Chondrocyte (in vitro differentiated cells): ENCODE data around the gene SPTSSB. TPM values are rescaled to one million over a fixed set of nuclear protein-coding genes. Genes with fewer than 3 reads are reported as not detected.

ENCODE experiments used
- DNase-seq: peaks from one replicate; pipeline ENCODE4 v3.0.0; 2021; ENCODE audit warnings: mixed read lengths, low spot score
- H3K27ac Mint-ChIP-seq: one replicate; pipeline ENCODE4 v1.8.0; 2021; ENCODE audit warnings: mild to moderate bottlenecking, moderate library complexity, mixed read lengths; ENCODE audit not compliant: unreplicated experiment
- H3K27me3 Mint-ChIP-seq: 2 replicates; pipeline ENCODE4 v1.8.0; 2021; ENCODE audit warnings: low read depth, mixed read lengths
- H3K36me3 Mint-ChIP-seq: 2 replicates; pipeline ENCODE4 v1.8.0; 2021; ENCODE audit warnings: low read depth, mixed read lengths
- H3K4me1 Mint-ChIP-seq: 2 replicates; pipeline ENCODE4 v1.8.0; 2021; ENCODE audit warnings: low read depth, mild to moderate bottlenecking, mixed read lengths
- H3K4me3 Mint-ChIP-seq: one replicate; pipeline ENCODE4 v1.8.0; 2021; ENCODE audit warnings: mild to moderate bottlenecking, moderate library complexity, mixed read lengths; ENCODE audit not compliant: unreplicated experiment
- H3K9me3 Mint-ChIP-seq: 2 replicates; pipeline ENCODE4 v1.8.0; 2021; ENCODE audit warnings: low read depth, mixed read lengths
- CTCF ChIP-seq: fragments of 200-600 bp; sonication (generic); IDR thresholded peaks from 2 replicates; pipeline ENCODE4 v1.5.0; 2021; ENCODE audit warnings: antibody characterized with exemption, mild to moderate bottlenecking, moderate library complexity
- total RNA-seq: library from RNA; stranded (reverse); gene quantifications from 3 replicates; pipeline ENCODE4 v1.2.1, GENCODE V29; 2021

The SPTSSB gene
- total RNA-seq, 1 donor from 2014 or later, result not detected

- Mint-ChIP-seq H3K27ac (no peak overlapping the region), H3K9me3 (peaks cover 5% of the 10 kb centered on the region), H3K4me3 (no peak overlapping the region), H3K4me1 (peaks cover 33% of the 10 kb centered on the region), H3K36me3 (no peaks in the 10 kb centered on the region), H3K27me3 (no peaks in the 10 kb centered on the region)
- no peak for DNase-seq
- TF ChIP-seq CTCF, result peak; percentile 89
Measured at GRCh38 chr3:161409069-161409468, 37.8 kb upstream of the SPTSSB start.

GRCh38 chr3:161406594-161407555 is 35.6 kb upstream of the SPTSSB start:
- TF ChIP-seq CTCF, result no peak
- Mint-ChIP-seq H3K4me1 (peaks cover 27% of the 10 kb centered on the region), H3K27ac (no peak overlapping the region), H3K9me3 (peaks cover 5% of the 10 kb centered on the region), H3K27me3 (no peaks in the 10 kb centered on the region), H3K36me3 (no peaks in the 10 kb centered on the region), H3K4me3 (no peak overlapping the region)
- no peak for DNase-seq

- no peaks in the 10 kb centered on the region for H3K27me3 Mint-ChIP-seq
- H3K36me3 Mint-ChIP-seq, result no peaks in the 10 kb centered on the region
- DNase-seq, result no peak
- TF ChIP-seq CTCF, result no peak
- H3K27ac Mint-ChIP-seq, result no peak overlapping the region
- H3K4me1 Mint-ChIP-seq, result peaks cover 27% of the 10 kb centered on the region
- no peak overlapping the region for H3K4me3 Mint-ChIP-seq
- H3K9me3 Mint-ChIP-seq, result peaks cover 5% of the 10 kb centered on the region
Measured at GRCh38 chr3:161405836-161406235, 34.5 kb upstream of the SPTSSB start.

- H3K9me3 Mint-ChIP-seq, result peaks cover 5% of the 10 kb centered on the region
- no peak overlapping the region for H3K27ac Mint-ChIP-seq
- no peak for DNase-seq
- TF ChIP-seq CTCF, result no peak
- no peaks in the 10 kb centered on the region for H3K27me3 Mint-ChIP-seq
- no peak overlapping the region for H3K4me3 Mint-ChIP-seq
- peaks cover 26% of the 10 kb centered on the region for H3K4me1 Mint-ChIP-seq
- no peaks in the 10 kb centered on the region for H3K36me3 Mint-ChIP-seq
Measured at GRCh38 chr3:161405087-161405486, 33.8 kb upstream of the SPTSSB start.

GRCh38 chr3:161403251-161403650 is 31.9 kb upstream of the SPTSSB start:
- Mint-ChIP-seq H3K36me3 (no peaks in the 10 kb centered on the region), H3K4me3 (no peak overlapping the region), H3K27ac (no peak overlapping the region), H3K27me3 (no peaks in the 10 kb centered on the region), H3K9me3 (peaks cover 16% of the 10 kb centered on the region), H3K4me1 (peaks cover 18% of the 10 kb centered on the region)
- no peak for DNase-seq
- no peak for TF ChIP-seq CTCF
